ENCODE data around the gene ATP8A2.

The ATP8A2 gene

GRCh38 chr13:25377244-25377962 is 5.6 kb downstream of the ATP8A2 start:
- Histone ChIP-seq H3K36me3 (ENCODE audit: insufficient read depth, low read length) (no peaks in the 10 kb centered on the region), H3K27ac (no peak overlapping the region), H3K9ac (ENCODE audit: insufficient read length) (no peak overlapping the region), H3K9me3 (ENCODE audit: low read depth, low read length) (no peaks in the 10 kb centered on the region), H3K4me3 (no peak overlapping the region)
- no peak for DNase-seq (ENCODE audit: low read depth, low spot score)
- TF ChIP-seq FOXP2 (optimal IDR thresholded peaks at IDR 0.05; ENCODE audit: control extremely low read depth, extremely low read length, insufficient read depth) (no peak), EZH2 (IDR thresholded peaks at IDR 0.05) (no peak), POLR2AphosphoS5 (IDR thresholded peaks at IDR 0.05; ENCODE audit: borderline replicate concordance, low read depth, low read length) (no peak)

GRCh38 chr13:25378528-25378927 is 6.8 kb downstream of the ATP8A2 start:
- peak overlapping the region; percentile 87; the same call in 1 of the 2 replicates for H3K27ac ChIP-seq
- H3K36me3 ChIP-seq (ENCODE audit: insufficient read depth, low read length), result no peaks in the 10 kb centered on the region
- 0 out of 2 replicates have a peak overlapping the region, but pooled peaks have one; percentile 5 for H3K4me3 ChIP-seq
- no peaks in the 10 kb centered on the region for H3K9me3 ChIP-seq (ENCODE audit: low read depth, low read length)
- TF ChIP-seq EZH2 (IDR thresholded peaks at IDR 0.05), result no peak
- no peak overlapping the region for H3K9ac ChIP-seq (ENCODE audit: insufficient read length)
- DNase-seq (ENCODE audit: low read depth, low spot score), result no peak

GRCh38 chr13:25379011-25379410 is 7.2 kb downstream of the ATP8A2 start:
- no peaks in the 10 kb centered on the region for H3K9me3 ChIP-seq (ENCODE audit: low read depth, low read length)
- peak overlapping the region; percentile 37; the same call in 1 of the 2 replicates for H3K4me3 ChIP-seq
- no peak for TF ChIP-seq FOXP2 (optimal IDR thresholded peaks at IDR 0.05; ENCODE audit: control extremely low read depth, extremely low read length, insufficient read depth)
- TF ChIP-seq EZH2 (IDR thresholded peaks at IDR 0.05), result no peak
- TF ChIP-seq POLR2AphosphoS5 (IDR thresholded peaks at IDR 0.05; ENCODE audit: borderline replicate concordance, low read depth, low read length), result no peak

GRCh38 chr13:25380082-25380481 is 8.3 kb downstream of the ATP8A2 start:
- no peak for DNase-seq (ENCODE audit: low read depth, low spot score)
- H3K36me3 ChIP-seq (ENCODE audit: insufficient read depth, low read length), result no peaks in the 10 kb centered on the region
- no peak overlapping the region for H3K4me3 ChIP-seq
- TF ChIP-seq FOXP2 (optimal IDR thresholded peaks at IDR 0.05; ENCODE audit: control extremely low read depth, extremely low read length, insufficient read depth) (no peak), EZH2 (IDR thresholded peaks at IDR 0.05) (no peak), POLR2AphosphoS5 (IDR thresholded peaks at IDR 0.05; ENCODE audit: borderline replicate concordance, low read depth, low read length) (no peak)
- H3K9ac ChIP-seq (ENCODE audit: insufficient read length), result no peak overlapping the region
- H3K27ac ChIP-seq, result peak overlapping the region; percentile 87; the same call in 1 of the 2 replicates
- H3K9me3 ChIP-seq (ENCODE audit: low read depth, low read length), result no peaks in the 10 kb centered on the region

More at GRCh38 chr13:25379011-25379410, 7.2 kb downstream of the ATP8A2 start:
- no peaks in the 10 kb centered on the region for H3K36me3 ChIP-seq (ENCODE audit: insufficient read depth, low read length)
- H3K27ac ChIP-seq, result peak overlapping the region; percentile 87
- H3K9ac ChIP-seq (ENCODE audit: insufficient read length), result peak overlapping the region; percentile 0
- DNase-seq (ENCODE audit: low read depth, low spot score), result no peak

GRCh38 chr13:25380741-25381324 is 9.1 kb downstream of the ATP8A2 start:
- DNase-seq (ENCODE audit: low read depth, low spot score), result no peak
- Histone ChIP-seq H3K36me3 (ENCODE audit: insufficient read depth, low read length) (no peaks in the 10 kb centered on the region), H3K9ac (ENCODE audit: insufficient read length) (no peak overlapping the region), H3K4me3 (no peak overlapping the region), H3K27ac (no peak overlapping the region; the same call in 1 of the 2 replicates), H3K9me3 (ENCODE audit: low read depth, low read length) (no peaks in the 10 kb centered on the region)
- no peak for TF ChIP-seq FOXP2 (optimal IDR thresholded peaks at IDR 0.05; ENCODE audit: control extremely low read depth, extremely low read length, insufficient read depth)
- no peak for TF ChIP-seq POLR2AphosphoS5 (IDR thresholded peaks at IDR 0.05; ENCODE audit: borderline replicate concordance, low read depth, low read length)
- TF ChIP-seq EZH2 (IDR thresholded peaks at IDR 0.05), result no peak

- no peaks in the 10 kb centered on the region for H3K9me3 ChIP-seq (ENCODE audit: low read depth, low read length)
- no peak for DNase-seq (ENCODE audit: low read depth, low spot score)
- TF ChIP-seq FOXP2 (optimal IDR thresholded peaks at IDR 0.05; ENCODE audit: control extremely low read depth, extremely low read length, insufficient read depth) (no peak), EZH2 (IDR thresholded peaks at IDR 0.05) (no peak), POLR2AphosphoS5 (IDR thresholded peaks at IDR 0.05; ENCODE audit: borderline replicate concordance, low read depth, low read length) (no peak)
- no peaks in the 10 kb centered on the region for H3K36me3 ChIP-seq (ENCODE audit: insufficient read depth, low read length)
- H3K9ac ChIP-seq (ENCODE audit: insufficient read length), result no peak overlapping the region
- no peak overlapping the region for H3K4me3 ChIP-seq
- no peak overlapping the region for H3K27ac ChIP-seq
Measured at GRCh38 chr13:25384758-25385410, 13.1 kb downstream of the ATP8A2 start.

GRCh38 chr13:25391932-25392331 is 20.2 kb downstream of the ATP8A2 start:
- H3K4me3 ChIP-seq, result no peak overlapping the region
- no peaks in the 10 kb centered on the region for H3K36me3 ChIP-seq (ENCODE audit: insufficient read depth, low read length)
- no peak for TF ChIP-seq POLR2AphosphoS5 (IDR thresholded peaks at IDR 0.05; ENCODE audit: borderline replicate concordance, low read depth, low read length)
- TF ChIP-seq FOXP2 (optimal IDR thresholded peaks at IDR 0.05; ENCODE audit: control extremely low read depth, extremely low read length, insufficient read depth), result no peak
- no peak for TF ChIP-seq EZH2 (IDR thresholded peaks at IDR 0.05)
- no peak overlapping the region for H3K9ac ChIP-seq (ENCODE audit: insufficient read length)
- no peak overlapping the region for H3K27ac ChIP-seq
- no peak for DNase-seq (ENCODE audit: low read depth, low spot score)
- H3K9me3 ChIP-seq (ENCODE audit: low read depth, low read length), result no peaks in the 10 kb centered on the region

GRCh38 chr13:25394402-25395060 is 22.8 kb downstream of the ATP8A2 start:
- Histone ChIP-seq H3K4me3 (no peak overlapping the region), H3K9me3 (ENCODE audit: low read depth, low read length) (no peaks in the 10 kb centered on the region), H3K36me3 (ENCODE audit: insufficient read depth, low read length) (no peaks in the 10 kb centered on the region), H3K9ac (ENCODE audit: insufficient read length) (no peak overlapping the region), H3K27ac (no peak overlapping the region)
- DNase-seq (ENCODE audit: low read depth, low spot score), result no peak
- no peak for TF ChIP-seq EZH2 (IDR thresholded peaks at IDR 0.05)
- TF ChIP-seq POLR2AphosphoS5 (IDR thresholded peaks at IDR 0.05; ENCODE audit: borderline replicate concordance, low read depth, low read length), result no peak
- no peak for TF ChIP-seq FOXP2 (optimal IDR thresholded peaks at IDR 0.05; ENCODE audit: control extremely low read depth, extremely low read length, insufficient read depth)
